Effector memory CD4-positive, alpha-beta T cell (primary cell): ENCODE measurements around the gene SYS1.

ENCODE experiments used
- DNase-seq, 3 donors: peaks; one replicate each; pipeline ENCODE4 v3.0.0-alpha.2; 2020
- H3K27ac ChIP-seq: 2 replicates; pipeline ENCODE4 v1.7.0; 2013; ENCODE audit warnings: mild to moderate bottlenecking, low read length, moderate library complexity; ENCODE audit not compliant: insufficient read depth, poor library complexity, severe bottlenecking
- H3K27me3 ChIP-seq: replicated peaks from 2 replicates; pipeline ENCODE4 v1.7.0; 2013; ENCODE audit warnings: mild to moderate bottlenecking, low read length; ENCODE audit not compliant: insufficient read depth, control insufficient read depth, poor library complexity, severe bottlenecking
- H3K36me3 ChIP-seq: 2 replicates; pipeline ENCODE4 v1.7.0; 2013; ENCODE audit warnings: mild to moderate bottlenecking, low read length, moderate library complexity; ENCODE audit not compliant: control insufficient read depth, insufficient read depth
- H3K4me1 ChIP-seq: 2 replicates; pipeline ENCODE4 v1.7.0; 2013; ENCODE audit warnings: low read length, mild to moderate bottlenecking; ENCODE audit not compliant: control insufficient read depth, insufficient read depth, poor library complexity, severe bottlenecking
- H3K4me3 ChIP-seq: 2 replicates; pipeline ENCODE4 v1.7.0; 2013; ENCODE audit warnings: low read length, low read depth, mild to moderate bottlenecking; ENCODE audit not compliant: insufficient read depth, poor library complexity, severe bottlenecking
- H3K9me3 ChIP-seq: 2 replicates; pipeline ENCODE4 v1.7.0; 2013; ENCODE audit warnings: mild to moderate bottlenecking, low read length, moderate library complexity; ENCODE audit not compliant: control insufficient read depth
- total RNA-seq, 3 donors: gene quantifications; one replicate each; lab custom pipeline; 2026; lab: John Stamatoyannopoulos, UW

Gene SYS1
- total RNA-seq: 85.4 to 107 (median 93.4) reads per million in 3 donors

DNA sequence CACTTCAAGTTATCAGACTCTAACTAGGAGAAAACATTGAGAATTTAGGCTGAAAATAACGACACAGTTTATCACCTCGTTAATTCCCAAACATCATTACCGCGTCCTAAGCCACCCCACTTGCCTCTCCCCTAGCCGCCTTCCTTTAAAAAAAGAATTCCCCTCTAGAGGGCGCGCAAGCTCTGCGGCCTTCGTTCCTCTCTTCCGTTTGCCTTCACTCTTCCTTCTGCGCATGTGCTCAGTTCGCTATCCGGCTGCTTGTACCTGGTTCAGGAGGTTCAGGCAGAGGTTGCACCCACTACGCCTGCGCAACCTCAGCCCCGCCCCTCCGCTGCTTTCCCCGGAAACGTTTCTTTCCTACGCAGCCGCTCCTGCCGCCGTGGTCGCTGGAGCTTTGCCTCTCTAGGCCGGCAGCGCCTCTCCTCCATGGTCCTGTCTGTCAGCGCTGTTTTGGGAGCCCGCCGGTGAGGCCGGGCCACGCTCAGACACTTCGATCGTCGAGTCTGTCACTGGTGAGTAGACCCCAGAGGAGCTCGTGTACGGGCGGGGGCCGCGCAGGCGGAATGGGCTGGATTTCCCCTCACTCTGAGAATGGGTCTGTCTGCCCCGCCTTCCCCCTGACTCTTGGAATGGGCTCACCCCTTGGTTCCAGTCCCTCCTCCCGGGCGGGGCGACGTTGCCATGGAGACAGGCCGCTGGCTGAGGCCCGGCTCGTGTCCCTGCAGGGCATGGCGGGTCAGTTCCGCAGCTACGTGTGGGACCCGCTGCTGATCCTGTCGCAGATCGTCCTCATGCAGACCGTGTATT lies at the start of gene SYS1:
Gene SYS1, plus strand, starts transcription at position 353 of the 807 bp plus-strand sequence. Its CDS starts 376 bp downstream, at position 729.
- H3K27me3 ChIP-seq: no peaks in the 10 kb centered on the region
- H3K36me3 ChIP-seq: peaks cover 26% of the 10 kb centered on the region
- peak; percentile 96 to 98 (median 98) for DNase-seq
- peak within 1 kb of the TSS; percentile 100 for H3K27ac ChIP-seq
- H3K9me3 ChIP-seq: no peaks in the 10 kb centered on the region
- H3K4me3 ChIP-seq: peak within 1 kb of the TSS; percentile 92
- H3K4me1 ChIP-seq: peaks cover 21% of the 10 kb centered on the region

DNA sequence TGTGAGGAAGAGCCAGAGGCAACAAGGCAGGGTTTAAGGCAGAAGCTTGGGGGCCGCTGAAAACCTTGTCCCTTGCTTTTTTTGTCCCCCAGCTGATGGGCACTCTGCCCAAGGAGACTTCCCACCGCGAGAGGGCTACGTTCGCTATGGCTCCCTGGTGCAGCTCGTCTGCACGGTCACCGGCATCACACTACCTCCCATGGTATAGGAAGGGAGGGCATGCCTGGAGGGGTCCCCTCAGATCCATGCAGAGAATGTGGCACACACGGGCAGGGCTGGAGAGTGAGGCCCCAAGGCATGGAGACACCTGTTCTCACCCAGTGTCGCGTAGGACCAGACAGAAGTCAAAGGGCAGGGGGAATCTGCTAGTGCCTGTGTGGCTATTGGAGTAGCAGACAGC lies 49.0 kb upstream of the SYS1 start:
- H3K27me3 ChIP-seq: no peaks in the 10 kb centered on the region
- no peaks in the 10 kb centered on the region for H3K9me3 ChIP-seq
- H3K36me3 ChIP-seq: no peaks in the 10 kb centered on the region
- no peak for DNase-seq
- peaks cover 6% of the 10 kb centered on the region for H3K4me1 ChIP-seq
- no peak overlapping the region for H3K27ac ChIP-seq
- H3K4me3 ChIP-seq: no peak overlapping the region

DNA sequence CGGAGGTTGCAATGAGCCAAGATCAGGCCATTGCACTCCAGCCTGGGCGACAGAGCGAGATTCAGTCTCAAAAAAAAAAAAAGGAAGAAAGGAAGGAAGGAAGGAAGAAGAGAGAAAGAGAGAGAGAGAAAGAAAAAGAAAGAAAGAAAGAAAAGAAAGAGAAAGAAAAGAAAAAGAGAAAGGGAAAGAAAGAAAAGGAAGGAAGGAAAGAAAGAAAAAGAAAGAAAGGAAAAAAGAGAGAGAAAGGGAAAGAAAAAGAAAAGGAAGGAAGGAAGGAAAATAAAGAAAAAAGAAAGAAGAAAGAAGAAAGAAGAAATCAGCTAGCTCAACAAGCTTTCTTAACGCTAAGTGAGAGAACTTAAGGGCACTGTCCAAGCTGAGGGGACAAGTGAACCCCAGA lies 47.3 kb upstream of the SYS1 start:
- Histone ChIP-seq H3K9me3 (no peaks in the 10 kb centered on the region), H3K36me3 (no peaks in the 10 kb centered on the region), H3K27me3 (no peaks in the 10 kb centered on the region), H3K4me1 (peaks cover 6% of the 10 kb centered on the region), H3K27ac (no peak overlapping the region), H3K4me3 (no peak overlapping the region)
- DNase-seq: no peak

DNA sequence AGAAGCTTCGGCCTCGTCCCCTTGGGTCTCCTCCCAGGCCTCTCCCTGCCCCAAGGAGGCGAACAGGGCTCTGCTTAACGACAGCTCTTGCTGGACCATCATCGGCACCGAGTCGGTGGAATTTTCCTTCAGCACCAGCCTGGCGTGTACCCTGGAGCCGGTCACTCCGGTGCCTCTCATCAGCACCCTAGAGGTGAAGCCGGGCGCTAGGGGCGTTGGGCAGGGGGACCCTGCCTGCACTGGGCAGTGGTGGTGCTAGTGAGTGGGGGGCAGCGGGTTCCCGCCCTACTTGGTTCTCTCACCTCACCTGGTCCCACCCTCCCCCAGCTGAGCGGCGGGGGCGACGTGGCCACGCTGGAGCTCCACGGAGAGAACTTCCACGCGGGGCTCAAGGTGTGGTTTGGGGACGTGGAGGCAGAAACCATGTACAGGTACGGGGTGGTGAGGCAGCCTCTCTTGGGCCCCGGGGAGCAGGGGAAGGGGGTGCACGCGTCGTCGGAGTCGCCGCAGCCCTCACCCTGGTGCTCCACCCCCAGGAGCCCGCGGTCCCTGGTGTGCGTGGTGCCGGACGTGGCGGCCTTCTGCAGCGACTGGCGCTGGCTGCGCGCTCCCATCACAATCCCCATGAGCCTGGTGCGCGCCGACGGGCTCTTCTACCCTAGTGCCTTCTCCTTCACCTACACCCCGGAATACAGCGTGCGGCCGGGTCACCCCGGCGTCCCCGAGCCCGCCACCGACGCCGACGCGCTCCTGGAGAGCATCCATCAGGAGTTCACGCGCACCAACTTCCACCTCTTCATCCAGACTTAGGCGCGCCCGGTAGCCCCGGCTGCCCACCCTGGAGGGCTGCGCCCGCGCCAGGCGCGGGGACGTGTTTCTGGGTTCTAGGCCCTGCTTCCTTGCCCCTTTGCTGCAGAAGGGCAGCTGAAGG lies 46.5 kb upstream of the SYS1 start:
- no peak for DNase-seq
- Histone ChIP-seq H3K27ac (no peak overlapping the region), H3K36me3 (no peaks in the 10 kb centered on the region), H3K27me3 (no peaks in the 10 kb centered on the region), H3K4me3 (no peak overlapping the region), H3K4me1 (peaks cover 9% of the 10 kb centered on the region), H3K9me3 (no peaks in the 10 kb centered on the region)

DNA sequence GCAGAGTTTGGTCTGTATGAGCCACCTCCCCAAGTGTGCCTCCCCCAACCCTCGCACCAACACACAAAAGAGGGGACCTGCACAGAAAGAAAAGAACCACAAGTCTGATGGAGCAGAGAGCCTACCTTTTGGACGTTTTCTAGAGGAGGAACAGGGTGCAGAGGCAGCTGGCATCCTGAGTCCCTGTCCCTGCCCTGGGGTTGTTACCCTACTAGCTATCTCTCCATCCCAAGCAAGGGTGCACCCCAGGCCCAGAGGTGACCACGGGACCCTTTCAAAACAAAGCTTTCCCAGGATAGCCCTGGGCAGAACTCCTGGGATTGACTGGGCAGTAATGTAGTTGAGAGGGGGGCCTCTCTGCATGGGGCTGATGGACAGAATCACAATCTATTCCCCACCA lies 45.1 kb upstream of the SYS1 start:
- no peak for DNase-seq
- no peaks in the 10 kb centered on the region for H3K9me3 ChIP-seq
- H3K27me3 ChIP-seq: no peaks in the 10 kb centered on the region
- H3K4me3 ChIP-seq: no peak overlapping the region
- H3K27ac ChIP-seq: no peak overlapping the region
- H3K4me1 ChIP-seq: peaks cover 3% of the 10 kb centered on the region
- no peaks in the 10 kb centered on the region for H3K36me3 ChIP-seq

DNA sequence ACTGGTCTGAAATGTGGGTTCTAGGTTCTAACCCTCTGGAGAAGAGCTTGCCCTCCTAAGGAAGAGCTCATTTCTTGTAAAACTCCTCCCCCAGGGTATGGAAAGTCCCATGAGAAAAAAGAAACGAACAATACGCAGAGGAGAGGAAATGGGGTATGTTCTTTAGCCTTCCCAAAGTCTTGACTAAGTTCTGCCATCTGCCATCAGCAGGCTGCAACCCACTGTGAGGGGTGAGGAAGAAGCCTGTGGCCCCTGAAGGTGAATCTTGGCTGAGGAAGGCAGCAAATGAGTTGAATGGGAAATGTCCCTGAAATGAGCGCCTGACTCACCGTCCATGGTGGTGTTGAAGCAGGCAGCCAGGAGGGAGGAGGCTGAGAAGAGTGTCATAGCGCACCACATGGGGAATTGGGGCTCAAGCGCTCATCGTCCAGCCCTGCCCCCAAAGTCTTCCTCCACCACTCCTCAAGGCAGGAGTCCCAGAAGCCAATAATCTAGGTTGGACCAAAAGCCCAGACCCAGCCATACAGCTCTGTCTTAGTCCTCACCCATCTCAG lies 44.5 kb upstream of the SYS1 start:
- DNase-seq: no peak
- no peaks in the 10 kb centered on the region for H3K9me3 ChIP-seq
- no peaks in the 10 kb centered on the region for H3K27me3 ChIP-seq
- H3K4me1 ChIP-seq: peaks cover 3% of the 10 kb centered on the region
- H3K4me3 ChIP-seq: no peak overlapping the region
- H3K27ac ChIP-seq: no peak overlapping the region
- H3K36me3 ChIP-seq: no peaks in the 10 kb centered on the region

DNA sequence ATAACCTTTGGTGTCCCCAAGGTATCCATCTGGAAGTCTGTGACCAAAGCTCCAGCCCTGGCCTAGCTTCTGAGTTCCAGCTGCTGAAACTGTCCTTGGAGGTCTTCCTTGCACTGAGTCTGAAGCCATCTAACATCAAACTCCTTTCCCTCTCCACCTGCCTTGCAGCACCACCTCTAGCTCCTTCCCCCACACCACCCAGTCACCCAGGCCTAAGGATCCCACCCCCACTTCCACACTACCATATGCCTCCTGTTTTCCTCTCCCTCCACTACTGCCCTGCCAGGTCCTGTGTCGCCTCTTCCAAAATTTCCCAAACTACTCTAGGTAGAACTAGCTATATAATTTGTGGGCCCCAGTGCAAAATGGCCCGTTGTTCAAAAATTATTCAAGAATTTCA lies 44.0 kb upstream of the SYS1 start:
- no peaks in the 10 kb centered on the region for H3K36me3 ChIP-seq
- H3K27me3 ChIP-seq: no peaks in the 10 kb centered on the region
- no peaks in the 10 kb centered on the region for H3K9me3 ChIP-seq
- no peak overlapping the region for H3K4me3 ChIP-seq
- no peak overlapping the region for H3K27ac ChIP-seq
- peaks cover 3% of the 10 kb centered on the region for H3K4me1 ChIP-seq
- DNase-seq: no peak

DNA sequence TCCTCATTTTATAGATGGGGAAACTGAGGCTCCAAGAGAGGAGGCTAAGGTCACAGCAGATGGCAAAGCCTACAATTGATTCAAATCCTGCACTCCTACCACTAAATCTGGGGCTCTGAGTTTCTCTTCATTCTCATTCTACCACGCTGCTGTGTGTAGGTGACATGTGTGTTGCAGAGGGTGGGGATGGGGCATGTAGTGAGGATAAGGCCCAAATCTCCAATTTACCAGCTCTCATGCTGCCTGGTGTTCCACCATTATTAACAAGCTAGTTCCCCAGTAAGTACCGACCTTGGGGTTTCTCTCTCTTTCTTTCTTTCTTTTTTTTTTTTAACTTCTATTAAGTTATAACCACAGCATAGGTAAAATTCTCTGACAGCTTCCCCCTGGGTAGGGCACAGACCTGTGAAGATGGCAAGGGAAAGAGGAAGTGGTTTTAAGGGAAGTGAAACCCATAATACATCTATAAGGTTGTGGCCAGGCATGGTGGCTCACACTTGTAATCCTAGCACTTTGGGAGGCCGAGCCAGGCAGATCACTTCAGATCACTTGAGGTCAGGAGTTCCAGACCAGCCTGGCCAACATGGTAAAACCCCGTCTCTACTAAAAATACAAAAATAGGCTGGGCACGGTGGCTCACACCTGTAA lies 41.9 kb upstream of the SYS1 start:
- Histone ChIP-seq H3K27ac (no peak overlapping the region), H3K4me3 (no peak overlapping the region), H3K27me3 (no peaks in the 10 kb centered on the region), H3K9me3 (no peaks in the 10 kb centered on the region), H3K4me1 (peaks cover 3% of the 10 kb centered on the region), H3K36me3 (no peaks in the 10 kb centered on the region)
- DNase-seq: no peak

DNA sequence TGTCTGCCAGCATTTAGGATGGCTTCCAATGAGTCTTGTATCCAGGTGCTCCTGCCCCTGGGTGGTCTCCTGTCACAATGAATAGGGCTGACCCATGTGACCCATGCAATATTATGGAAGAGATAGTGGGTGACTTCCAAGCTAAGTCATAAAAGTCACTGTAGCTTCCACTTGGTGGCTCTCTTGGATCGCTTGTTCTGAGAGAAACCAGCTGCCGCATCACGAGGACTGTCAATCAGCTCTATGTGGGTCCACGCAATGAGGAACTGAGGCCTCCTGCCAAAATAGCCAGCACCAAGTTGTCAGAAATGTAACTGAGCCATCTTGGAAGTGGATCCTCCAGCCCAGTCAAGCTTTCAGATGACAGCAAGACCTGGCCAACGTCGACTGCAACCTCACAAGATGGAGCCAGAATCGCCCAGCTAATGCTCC lies 40.0 kb upstream of the SYS1 start:
- no peaks in the 10 kb centered on the region for H3K27me3 ChIP-seq
- no peaks in the 10 kb centered on the region for H3K9me3 ChIP-seq
- H3K36me3 ChIP-seq: no peaks in the 10 kb centered on the region
- peaks cover 3% of the 10 kb centered on the region for H3K4me1 ChIP-seq
- no peak overlapping the region for H3K4me3 ChIP-seq
- DNase-seq: no peak
- no peak overlapping the region for H3K27ac ChIP-seq
